NCI-H446 treated with DMSO at 0.1 percent for 48 hours (cell line): ENCODE measurements around the gene OR2H1.

Experiments
- DNase-seq: peaks from one replicate; lab custom pipeline; 2025; lab: John Stamatoyannopoulos, UW

OR2H1 gene

GRCh38 chr6:29510202-29510601, 53.2 kb downstream of the OR2H1 start:
- no peak for DNase-seq

- DNase-seq = no peak
Observed at GRCh38 chr6:29510746-29511300, 53.9 kb downstream of the OR2H1 start.
